Adipocyte (in vitro differentiated cells): ENCODE data around the gene CLDN24.

Experiments used
- DNase-seq: peaks from one replicate; pipeline ENCODE4 v3.0.0-alpha.2; 2015; ENCODE audit warnings: low read depth
- H3K27me3 ChIP-seq: replicated peaks from 2 replicates; pipeline ENCODE4 v1.7.0; 2013; ENCODE audit warnings: mild to moderate bottlenecking, low read length, moderate library complexity; ENCODE audit not compliant: control insufficient read depth, insufficient read depth
- H3K36me3 ChIP-seq: 2 replicates; pipeline ENCODE4 v1.7.0; 2013; ENCODE audit warnings: low read length, mild to moderate bottlenecking, moderate library complexity; ENCODE audit not compliant: control insufficient read depth, insufficient read depth, severe bottlenecking
- H3K4me1 ChIP-seq: 2 replicates; pipeline ENCODE4 v1.7.0; 2013; ENCODE audit warnings: mild to moderate bottlenecking, low read length, moderate library complexity; ENCODE audit not compliant: control insufficient read depth, insufficient read depth
- H3K4me3 ChIP-seq: 2 replicates; pipeline ENCODE4 v1.7.0; 2013; ENCODE audit warnings: mild to moderate bottlenecking, low read length, moderate library complexity
- H3K9ac ChIP-seq: 2 replicates; pipeline ENCODE4 v1.7.0; 2013; ENCODE audit warnings: mild to moderate bottlenecking, low read length, moderate library complexity
- H3K9me3 ChIP-seq: 2 replicates; pipeline ENCODE4 v1.7.0; 2013; ENCODE audit warnings: mild to moderate bottlenecking, low read length, moderate library complexity; ENCODE audit not compliant: control insufficient read depth

Gene CLDN24

DNA sequence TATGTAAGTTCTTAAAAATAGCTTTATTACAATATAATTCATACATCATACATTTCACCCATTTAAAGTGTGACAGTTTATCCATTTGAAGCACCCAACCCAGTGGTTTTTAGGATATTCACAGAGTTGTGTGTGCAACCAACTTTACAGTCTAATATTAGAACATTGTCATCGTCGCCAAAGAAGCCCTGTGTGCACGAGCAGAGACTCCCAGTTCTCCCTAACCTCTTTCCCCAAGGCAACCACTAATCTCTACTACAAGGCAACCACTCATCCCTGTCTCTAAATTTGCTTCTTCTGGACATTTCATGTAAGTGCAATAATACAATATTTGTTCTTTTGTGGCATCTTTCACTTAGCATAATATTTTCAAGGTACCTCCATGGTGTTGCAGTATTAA is 49.8 kb downstream of the CLDN24 start:
- Histone ChIP-seq H3K36me3 (peaks cover 78% of the 10 kb centered on the region), H3K4me1 (no peaks in the 10 kb centered on the region)

More for the DNA sequence above, 49.8 kb downstream of the CLDN24 start:
- peaks cover 29% of the 10 kb centered on the region for H3K9me3 ChIP-seq
- no peak overlapping the region for H3K9ac ChIP-seq
- no peak overlapping the region for H3K4me3 ChIP-seq
- no peak for DNase-seq
- no peaks in the 10 kb centered on the region for H3K27me3 ChIP-seq
